Stimulated activated naive CD8-positive, alpha-beta T cell treated with anti-CD3 and anti-CD28 coated beads, Interleukin-15, Interleukin-2, amounts not matched to agents 100 U/mL and 50 U/mL, for 24 hours (primary cell): ENCODE measurements around the gene TNNI3.
A peak's percentile ranks its signal among the peaks of the same experiment; 100 is the strongest.
"Not testable (repeated sequence)": the region's sequence is repeated elsewhere in the genome, so short reads cannot be mapped to it uniquely, and the experiment has no call there.

Source experiments
- ATAC-seq: fragments of 150-1000 bp; cut with Tn5 transposase; one replicate; pipeline ENCODE4 v1.10.0; 2021
- DNase-seq: peaks from one replicate; pipeline ENCODE4 v3.0.0; 2021

The TNNI3 gene

DNA sequence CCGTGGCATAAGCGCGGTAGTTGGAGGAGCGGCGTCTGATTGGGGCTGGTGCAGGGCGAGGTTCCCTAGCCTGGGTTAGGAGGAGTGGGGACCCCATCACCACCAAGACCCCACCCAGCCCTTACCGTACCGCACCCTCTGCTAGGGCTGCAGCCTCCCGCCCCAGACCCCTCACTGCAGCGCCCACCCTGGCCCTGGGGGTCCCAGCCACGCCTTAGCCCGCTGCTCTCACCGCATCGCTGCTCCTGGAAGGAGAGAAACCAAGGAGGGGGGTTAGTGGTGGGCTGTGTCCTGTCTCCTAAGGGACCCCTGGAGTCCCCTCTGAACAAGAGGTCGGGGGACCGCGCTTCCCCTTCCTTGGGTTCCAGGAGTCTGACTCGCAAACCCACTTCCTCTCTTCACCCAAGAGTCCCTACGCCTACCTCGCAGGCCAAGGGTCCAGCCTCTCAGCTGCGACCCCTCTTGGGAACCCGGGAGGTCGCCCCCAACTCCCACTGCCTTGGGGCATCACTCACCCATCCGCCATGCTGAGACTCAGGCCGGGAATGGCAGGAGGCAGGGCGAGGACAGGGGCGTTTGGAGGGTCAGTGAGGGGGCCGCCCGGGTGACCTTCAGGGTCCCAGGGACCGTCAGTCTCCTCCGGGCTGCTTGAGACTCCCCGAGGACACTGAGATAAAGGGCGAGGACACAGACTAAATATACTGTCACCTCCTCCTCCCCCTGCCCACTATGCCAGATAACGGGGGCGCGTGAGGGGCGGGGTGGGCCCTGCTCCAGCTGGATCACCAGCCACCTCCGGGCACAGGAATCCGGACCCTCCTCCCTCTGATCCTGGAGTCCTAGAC, at the start of gene TNNI3:
Gene TNNI3 (minus strand): TSS at position 669 of the 845 bp plus-strand sequence. CDS start 143 bp downstream, at position 526.
- DNase-seq (no peak), ATAC-seq (no peak)

DNA sequence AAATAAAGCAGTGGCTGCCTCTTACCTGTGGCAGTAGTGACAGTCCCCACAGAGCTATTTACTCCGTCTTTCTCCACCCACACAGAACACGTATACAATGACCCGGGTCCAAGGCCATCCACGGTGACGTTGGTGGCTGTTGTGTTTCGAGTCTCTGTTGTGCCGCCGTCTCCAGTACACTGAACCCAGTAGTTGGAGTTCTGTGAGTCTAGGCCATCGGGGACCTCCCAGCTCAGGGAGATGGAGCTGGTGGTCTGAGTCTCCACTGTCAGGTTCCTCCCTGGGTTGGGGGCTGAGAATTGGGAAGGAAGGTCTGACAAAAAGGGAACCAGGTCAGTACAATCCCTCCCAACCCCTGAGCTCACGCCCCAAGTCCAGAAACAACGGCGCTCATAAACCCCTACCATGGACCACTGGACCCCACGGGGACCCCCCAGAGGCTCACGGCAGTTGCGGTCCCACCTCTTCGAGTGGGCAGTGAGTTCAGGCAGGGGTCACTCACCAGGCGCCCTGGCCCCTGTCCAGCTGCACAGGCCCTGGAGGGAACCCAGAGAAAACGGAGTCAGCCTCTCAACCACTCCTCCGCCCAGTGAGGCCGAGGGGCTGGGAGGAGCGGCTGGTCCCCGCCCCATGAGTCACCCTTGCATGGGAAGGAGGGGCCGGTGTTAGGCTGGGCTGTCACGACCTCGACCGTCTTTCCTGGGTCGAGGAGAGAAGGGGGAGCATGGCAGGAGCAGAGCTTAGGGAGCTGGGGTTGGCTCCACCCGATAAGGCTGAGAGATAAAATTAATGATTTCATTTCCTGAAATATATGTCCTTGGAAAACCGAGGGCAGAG, 49.4 kb upstream of the TNNI3 start:
- peak; percentile 68 for DNase-seq

DNA sequence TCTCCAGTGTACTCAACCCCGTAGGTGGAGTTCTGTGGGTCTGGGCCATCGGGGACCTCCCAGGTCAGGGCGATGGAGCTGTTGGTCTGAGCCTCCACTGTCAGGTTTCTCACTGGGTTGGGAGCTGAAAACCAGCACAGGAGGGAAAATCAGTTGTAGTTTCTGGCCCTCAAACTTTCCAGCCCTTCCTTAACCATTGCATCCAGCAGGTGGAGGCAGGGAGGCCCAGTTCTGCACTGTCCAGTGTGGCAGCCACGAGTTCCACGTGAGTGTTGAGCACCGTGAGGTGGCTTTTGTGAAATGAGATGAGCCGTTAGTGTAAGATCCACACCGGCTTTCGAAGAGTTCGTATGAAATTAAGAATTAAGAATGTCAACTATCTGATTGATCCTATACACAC, 44.7 kb upstream of the TNNI3 start:
- not testable (repeated sequence) for ATAC-seq, DNase-seq

More for the DNA sequence above, 49.4 kb upstream of the TNNI3 start:
- ATAC-seq: peak; percentile 89

DNA sequence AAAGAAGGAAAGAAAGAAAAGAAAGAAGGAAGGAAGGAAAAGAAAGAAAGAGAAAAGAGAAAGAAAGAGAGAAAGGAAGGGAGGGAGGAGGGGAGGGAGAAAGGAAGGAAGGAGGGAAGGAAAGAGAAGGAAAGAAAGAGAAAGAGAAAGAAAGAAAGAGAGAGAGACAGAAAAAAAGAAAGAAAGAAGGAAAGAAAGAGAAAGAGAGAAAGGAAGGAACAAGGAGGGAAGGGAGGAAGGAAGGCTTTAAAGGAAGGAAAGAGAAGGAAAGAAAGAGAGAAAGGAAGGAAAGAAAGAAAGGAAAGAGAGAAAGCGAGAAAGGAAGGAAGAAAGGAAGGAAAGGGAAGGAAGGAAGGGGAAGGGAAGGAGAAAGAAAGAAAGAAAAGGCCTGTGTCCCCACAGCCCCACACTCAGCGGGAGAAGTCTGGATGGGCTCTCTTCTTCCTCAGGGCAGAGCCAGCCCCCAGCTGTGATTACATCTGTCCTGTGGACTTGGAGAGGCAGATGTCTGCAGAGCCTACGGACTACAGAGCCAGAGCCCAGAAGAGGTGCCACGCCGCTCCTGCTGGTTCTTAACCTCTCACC, 42.2 kb upstream of the TNNI3 start:
- ATAC-seq: no peak

DNA sequence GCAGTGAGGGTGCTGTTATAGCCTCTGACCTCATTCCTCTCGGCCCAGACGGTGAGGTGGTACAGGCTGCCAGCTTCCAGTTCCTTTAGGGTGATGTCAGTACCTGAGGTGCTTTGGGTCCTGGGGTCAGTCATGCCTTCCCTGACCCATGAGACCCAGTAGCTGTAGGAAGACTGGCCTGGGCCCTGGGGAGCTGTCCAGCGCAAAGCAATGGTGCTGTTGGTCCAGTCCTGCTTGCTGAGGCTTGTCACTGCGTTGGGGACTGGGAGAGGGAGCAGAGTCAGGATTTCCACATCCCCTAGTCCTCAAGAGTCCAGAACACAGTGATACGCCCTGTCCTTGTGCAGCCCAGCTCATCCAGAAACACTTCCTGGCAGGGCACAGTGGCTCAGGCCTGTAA, 41.1 kb upstream of the TNNI3 start:
- DNase-seq (no peak), ATAC-seq (no peak)

More for the DNA sequence above, 42.2 kb upstream of the TNNI3 start:
- no peak for DNase-seq

DNA sequence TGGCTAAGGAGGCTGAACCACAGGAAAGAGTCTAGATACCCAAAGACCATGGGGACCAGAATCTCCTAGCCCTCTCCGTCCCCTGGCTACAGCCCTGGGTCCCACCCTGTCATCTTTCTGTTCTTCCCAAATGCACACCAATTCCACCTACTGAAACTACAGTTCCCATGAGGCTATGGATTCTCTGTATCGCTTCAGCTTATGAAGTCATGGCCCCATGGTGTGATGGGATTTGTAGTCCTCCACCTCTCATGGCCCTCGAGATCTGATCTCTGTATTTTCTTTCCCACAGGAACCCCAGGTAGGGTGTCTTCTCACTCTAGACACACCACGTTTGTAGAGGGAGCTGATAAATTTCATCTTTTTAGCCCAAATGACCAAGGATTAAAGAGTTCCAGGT, 40.0 kb upstream of the TNNI3 start:
- ATAC-seq (no peak), DNase-seq (no peak)

DNA sequence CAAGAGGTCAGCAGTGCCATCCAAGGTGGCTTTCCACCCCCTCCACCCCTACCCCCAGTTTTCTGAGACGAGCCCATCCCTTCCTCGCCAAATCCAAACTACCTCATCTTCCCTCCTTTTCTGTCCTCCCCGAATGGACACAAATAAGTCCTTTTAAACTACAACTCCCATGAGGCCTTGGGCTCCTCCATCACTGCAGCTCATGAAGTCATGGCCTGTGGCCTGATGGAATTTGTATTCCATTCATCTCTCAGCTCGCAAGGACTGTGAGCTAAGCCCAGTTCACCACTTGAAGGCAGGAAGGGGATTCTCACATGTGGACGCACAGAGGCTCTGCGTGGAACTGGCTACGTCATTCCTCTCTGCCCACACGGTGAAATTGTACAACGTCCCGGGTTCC, 39.3 kb upstream of the TNNI3 start:
- ATAC-seq: no peak
- DNase-seq: no peak

DNA sequence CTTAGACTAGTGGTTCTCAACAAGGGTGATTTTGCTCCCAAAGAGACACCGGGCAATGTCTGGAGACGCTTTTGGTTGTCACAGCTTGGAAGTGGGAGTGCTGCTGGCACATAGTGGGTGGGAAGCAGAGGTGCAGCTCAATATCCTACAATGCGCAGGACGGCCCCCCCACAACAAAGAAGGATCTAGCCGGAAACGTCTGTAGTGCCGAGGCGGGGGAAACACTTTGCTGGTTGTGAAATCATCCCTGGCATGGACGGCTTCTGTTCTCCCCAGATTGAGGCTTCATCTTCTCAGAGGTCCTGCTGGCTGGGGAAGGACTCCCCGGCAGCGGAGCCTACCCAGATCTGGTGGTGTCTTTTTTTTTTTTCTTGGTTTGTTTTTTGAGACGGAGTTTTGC, 35.9 kb upstream of the TNNI3 start:
- ATAC-seq (no peak), DNase-seq (no peak)

DNA sequence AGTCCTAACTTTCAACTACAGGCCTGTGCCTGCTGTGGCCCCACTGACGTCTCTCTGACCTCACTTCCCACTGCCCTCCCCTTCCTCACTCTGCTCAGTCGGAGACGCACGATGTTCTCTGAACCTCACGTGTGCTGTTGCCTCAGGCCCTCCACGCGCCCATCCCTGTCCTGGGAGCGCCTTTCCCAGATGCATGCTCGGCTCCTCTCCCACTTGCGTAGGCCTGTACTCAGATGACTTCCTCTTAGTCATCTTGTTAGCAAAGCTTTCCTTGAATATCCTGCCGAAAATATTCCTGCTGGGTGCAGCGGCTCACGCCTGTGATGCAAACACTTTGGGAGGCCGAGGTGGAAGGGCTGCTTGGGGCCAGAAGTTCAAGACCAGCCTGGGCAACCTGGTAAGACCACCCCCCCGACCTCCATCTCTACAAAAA, 31.9 kb upstream of the TNNI3 start:
- ATAC-seq (no peak), DNase-seq (no peak)

DNA sequence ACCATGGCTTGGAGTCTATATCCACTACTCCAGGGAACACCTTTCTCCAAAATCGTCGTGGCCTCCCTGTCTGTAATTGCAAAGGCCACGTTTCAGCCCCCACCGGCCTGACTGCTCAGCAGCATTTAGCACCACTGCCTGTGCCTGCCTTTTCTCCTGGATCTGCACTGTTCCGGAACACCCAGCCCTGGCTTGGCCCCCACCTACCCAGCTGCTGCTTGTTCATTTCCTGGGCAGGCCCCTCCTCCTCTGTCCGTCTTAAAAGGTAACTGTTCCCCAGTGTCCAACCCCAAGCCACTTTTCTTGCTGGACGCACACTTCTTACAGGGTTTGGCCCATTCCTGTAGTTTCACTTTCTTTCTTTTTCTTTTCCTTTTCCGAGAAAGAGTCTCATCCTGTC, 31.1 kb upstream of the TNNI3 start:
- ATAC-seq (no peak), DNase-seq (no peak)

DNA sequence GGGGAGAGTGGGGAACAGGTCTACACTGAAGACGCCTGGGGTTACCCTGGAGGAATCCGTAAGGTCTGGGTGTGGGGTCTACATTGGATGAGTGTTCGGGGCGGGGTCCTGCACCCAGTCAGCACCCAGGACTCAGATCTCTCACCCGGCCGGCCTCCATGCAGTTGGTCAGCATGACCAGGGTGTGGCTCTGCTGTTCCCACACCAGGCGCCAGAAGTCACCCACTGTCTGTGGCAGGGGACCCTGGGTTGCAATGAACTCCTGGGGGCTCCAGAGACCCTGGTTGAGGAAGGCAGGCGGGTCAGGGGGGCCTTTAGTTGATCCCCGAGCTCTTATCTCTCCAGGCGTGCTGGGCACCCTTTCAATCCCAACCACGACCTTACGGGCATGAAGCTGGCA, 28.5 kb upstream of the TNNI3 start:
- no peak for DNase-seq
- ATAC-seq: no peak

DNA sequence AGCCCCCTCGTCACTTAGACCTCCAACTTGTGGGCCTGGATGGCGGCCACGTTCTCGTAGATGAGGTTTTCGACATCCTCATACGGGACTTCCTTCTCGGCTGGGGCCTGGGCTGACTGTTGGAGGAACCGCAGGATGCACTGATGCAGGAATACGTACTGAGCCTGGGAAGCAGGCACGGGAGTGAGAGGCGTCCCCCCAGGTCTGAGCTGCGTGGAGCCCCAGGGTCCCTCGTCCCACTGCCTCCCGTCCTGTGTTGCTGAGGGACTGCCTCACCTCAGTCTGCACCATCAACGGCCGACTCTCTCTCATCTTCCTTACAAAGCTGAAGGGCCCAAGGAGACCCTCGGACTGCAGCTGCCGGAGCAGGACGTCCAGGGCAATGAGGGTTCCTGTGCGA, 24.2 kb upstream of the TNNI3 start:
- no peak for DNase-seq
- ATAC-seq: no peak

DNA sequence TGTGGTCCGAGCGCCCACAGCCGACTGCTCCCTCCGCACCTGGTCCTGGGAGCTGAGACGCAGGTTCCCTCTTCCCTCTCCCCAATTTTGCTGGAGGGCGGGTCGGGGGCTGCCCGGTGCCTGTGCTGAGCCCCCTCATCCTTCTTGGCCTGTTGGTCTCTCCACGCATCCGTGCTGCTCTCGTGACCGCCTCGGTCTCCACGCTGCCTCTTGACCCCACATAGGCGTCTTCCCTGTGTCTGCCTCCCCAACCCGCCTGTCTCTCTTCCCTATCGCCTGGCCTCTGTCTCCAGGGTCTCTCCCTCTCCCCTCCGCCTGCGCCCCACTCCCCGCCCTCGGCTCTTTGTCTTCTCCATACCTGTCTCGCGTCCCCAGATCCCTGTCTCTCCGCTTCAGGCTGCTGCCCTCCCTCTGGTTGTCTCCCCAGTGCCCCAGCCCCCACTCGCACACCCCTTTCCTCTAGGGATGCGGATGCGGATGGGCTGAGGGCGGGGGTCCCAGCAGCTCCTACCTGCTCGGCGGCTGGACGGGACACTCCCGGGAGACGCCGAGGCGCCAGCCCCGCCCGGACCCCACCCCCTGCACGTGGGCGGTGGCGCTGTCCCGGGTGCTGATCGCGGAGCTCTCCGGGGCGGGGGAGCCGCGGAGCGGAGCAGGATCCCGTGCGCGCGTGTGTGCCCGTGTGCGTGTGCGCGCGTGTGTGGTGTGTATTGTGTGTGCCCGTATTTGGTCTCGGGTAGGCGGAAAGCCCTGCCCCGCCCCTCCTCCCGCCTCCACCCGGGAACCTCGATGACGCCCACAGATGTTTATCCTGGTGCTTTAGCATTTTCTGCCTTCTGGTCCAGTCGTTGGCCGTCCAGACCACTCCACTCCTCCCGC, 22.3 kb upstream of the TNNI3 start, which contains the start of gene SYT5:
Gene SYT5 (minus strand): TSS at position 684 of the 879 bp plus-strand sequence. CDS start 1,248 bp downstream, outside the sequence.
- DNase-seq (peak; percentile 78), ATAC-seq (peak; percentile 33)

DNA sequence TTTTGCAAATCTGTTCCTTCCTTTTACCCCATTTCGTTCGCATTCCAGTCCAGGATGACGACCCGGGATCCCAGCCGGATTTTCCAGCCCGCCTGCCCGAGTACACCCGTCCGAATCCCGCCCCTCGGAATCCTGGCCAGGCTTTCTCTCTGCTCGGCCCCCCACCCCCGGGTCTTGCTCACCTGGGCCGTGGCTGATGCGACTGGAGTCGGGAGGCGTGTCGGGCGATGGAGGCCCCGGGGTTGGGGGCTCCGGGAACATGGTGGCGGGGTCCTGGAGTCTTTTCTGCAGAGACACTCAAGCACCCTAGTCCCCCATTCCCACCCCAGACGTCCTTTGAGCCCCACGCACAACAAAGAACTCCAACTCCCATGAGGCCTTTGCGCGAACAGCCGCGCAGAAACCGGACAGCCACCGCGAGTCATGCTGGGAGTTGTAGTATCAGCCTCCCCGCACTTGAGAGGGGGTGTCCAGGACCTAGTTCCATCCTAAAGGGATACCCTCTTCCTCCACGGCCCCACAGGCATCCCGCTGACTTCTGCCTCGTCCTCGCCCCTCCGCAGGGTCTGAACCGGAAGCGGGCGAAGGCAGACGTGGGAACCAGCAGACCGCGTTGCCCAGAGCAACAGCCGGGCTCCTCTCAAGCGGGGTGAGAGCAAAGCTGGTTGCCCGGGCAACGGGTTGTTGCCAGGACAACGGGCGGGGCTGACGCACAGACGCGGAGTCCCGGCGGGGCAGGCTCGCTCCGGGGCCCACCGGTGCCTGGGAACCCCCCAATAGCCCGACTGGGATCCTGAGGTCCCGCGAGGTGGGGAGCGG, 21.5 kb upstream of the TNNI3 start:
- ATAC-seq: peak; percentile 86
- peak; percentile 93 for DNase-seq

DNA sequence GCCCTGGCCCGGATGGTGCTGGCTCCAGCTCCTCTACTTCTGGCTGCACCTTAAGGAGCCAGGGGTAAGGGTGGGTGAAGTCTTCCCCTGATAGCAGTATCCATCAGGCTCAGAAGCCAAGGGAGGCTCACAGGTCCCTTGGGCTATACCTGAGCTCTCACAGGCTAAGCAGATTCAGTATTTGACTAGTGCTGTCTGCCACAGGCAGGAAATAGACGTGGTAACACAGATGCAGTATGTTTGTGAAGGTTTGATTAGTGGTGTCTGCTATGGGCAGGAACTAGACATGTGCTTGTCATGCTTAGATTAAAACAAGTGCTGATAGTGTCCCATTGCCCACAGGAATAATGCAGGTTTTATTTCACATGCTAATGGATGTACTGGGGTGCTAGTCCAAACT, 18.5 kb upstream of the TNNI3 start:
- ATAC-seq (no peak), DNase-seq (no peak)

DNA sequence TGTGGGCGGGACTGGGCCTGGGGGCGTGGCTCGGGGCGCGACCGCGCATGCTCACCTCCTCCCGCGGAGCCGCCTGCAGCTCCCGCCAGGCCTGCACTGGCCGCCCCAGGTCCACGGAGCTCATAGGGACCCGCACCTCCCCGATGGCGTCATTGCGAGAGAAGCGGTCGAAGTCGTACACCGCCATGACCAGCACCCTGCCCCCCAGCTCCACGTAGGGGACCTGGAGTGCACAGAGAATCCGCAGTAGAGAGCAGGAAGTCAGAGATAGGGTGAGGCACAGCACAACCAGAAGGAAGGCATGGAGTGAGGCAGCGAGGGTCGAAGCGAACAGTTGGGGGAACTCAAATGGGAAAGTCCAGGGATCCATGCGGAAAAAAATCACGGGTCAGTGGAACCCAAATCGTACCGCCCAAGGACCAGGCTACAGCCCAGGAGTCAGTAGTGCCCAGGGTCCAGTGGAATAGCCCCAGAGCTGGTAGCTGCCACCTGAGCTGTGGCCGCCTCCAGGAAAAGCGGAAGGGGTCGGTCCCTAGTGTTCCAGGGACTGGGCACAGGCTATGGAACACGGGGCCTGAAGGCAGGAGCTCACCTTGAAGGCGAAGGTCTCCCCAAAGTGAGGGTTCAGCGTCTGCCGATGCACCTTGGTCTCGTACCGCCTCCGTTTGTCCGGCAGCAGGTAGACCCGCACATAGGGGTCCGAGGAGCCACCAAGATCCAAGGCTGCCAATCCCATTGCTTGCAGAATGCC, 17.8 kb upstream of the TNNI3 start:
- DNase-seq (no peak), ATAC-seq (no peak)

DNA sequence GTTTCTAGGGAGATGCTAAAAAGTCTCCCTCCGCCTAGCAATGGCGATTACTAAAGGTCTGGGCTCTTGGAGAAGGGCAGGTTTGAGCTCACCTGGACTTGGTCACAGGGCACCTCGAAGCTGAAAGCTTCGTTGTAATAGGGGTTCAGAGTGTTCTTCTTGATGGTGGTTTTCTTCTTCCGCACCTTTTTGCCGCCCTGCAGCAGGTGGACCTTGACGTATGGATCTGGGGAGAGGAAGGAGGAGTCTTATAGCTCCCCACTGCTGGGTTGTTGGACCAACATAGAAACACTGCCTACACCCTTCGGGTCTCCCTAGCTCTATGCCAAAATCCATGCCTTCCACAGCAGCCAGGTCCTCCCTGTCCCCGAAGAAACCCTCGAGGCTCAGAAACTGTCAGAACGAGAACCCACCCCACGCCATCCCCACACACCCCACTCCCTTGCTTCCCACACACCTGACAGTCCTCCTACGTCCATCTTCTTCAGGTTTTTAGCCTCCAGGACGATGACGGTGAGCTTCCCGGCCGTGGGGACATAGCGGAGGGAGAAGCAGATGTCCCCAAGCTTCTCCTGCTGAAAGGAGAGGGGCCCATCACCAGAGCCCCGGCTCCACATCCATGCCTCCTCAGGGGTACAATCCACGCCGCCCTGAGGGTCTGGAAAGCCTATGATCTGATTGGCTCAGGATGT, 17.0 kb upstream of the TNNI3 start:
- no peak for ATAC-seq
- no peak for DNase-seq

DNA sequence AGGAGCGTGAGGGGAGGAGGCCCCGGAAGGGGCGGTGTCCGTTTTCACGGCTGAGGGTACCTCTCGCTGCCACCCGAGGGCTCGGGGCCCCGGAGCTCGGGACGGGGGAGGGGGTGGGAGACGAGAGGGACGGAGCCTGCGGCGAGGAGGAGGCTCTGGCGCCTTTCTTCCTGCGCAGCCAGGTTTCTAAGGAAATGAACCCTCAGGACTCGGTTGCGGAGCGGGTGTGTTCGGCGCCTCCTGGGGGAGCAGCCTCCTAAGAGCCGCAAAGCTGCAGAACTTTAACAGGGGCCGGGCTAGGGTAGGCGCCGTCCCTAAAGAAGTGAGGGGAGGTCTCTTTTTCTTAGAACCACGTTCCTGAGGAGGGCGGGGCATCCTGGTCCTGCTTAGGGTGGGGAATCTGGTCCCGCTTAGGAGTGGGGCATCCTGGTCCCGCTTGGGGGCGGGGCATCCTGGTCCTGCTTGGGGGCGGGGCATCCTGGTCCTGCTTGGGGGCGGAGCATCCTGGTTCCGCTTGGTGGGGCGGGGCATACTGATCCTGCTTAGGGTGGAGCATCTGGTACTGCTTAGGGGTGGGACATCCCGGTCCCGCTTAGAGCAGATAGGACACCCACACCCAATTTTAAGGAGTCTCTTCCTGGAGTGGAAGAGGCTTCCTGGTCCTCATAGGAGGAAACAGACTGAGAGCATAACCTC, 16.3 kb upstream of the TNNI3 start:
- DNase-seq: peak; percentile 66
- ATAC-seq: peak; percentile 58
